K562 (cell line): ENCODE results near the gene KCNK6. TPM values are rescaled to one million over a fixed set of nuclear protein-coding genes. Genes with fewer than 3 reads are reported as not detected.

Source experiments
- AFF4 ChIP-seq: sonication (generic); formaldehyde crosslinking; IDR thresholded peaks from 2 replicates; pipeline ENCODE4 v1.8.0; 2023; ENCODE audit warnings: mild to moderate bottlenecking, missing genetic modification reagents
- ELF2 ChIP-seq: fragments of 250-450 bp; sonication (Bioruptor Pico); IDR thresholded peaks from 2 replicates; pipeline ENCODE4 v1.5.0; 2021; ENCODE audit warnings: mild to moderate bottlenecking
- EP400 ChIP-seq: fragments of 450-650 bp; IDR thresholded peaks from 2 replicates; pipeline ENCODE4 v1.6.1; 2017; ENCODE audit warnings: antibody characterized with exemption, mild to moderate bottlenecking, moderate library complexity
- FIP1L1 ChIP-seq: fragments of 200-400 bp; formaldehyde crosslinking; IDR thresholded peaks from 2 replicates; pipeline ENCODE4 v1.6.1; 2018; ENCODE audit warnings: mild to moderate bottlenecking, low read depth, low read length; ENCODE audit not compliant: poor library complexity, severe bottlenecking
- FOS ChIP-seq: IDR thresholded peaks from 3 replicates; pipeline ENCODE4 v1.6.1; 2011; ENCODE audit not compliant: insufficient read length; ENCODE audit errors: extremely low read depth
- MEF2A ChIP-seq: IDR thresholded peaks from 2 replicates; pipeline ENCODE4 v1.6.1; 2011; ENCODE audit warnings: low read depth, mild to moderate bottlenecking, low read length, moderate library complexity; ENCODE audit not compliant: control insufficient read depth
- NR2C2 ChIP-seq, 2 experiments: fragments of 200-800 bp in 1 of 2; sonication (Bioruptor generic) in 1 of 2; sonication (generic) in 1 of 2; formaldehyde crosslinking in 1 of 2; IDR thresholded peaks; 2 replicates each; pipeline versions ENCODE4 v1.6.1 to v1.8.0; 2016 to 2022; ENCODE audit warnings: mild to moderate bottlenecking in 1 of 2, missing compliant biosample characterization in 1 of 2, missing genetic modification characterization in 1 of 2, missing genetic modification reagents in 1 of 2
- OTX1 ChIP-seq: fragments of 450-650 bp; formaldehyde crosslinking; IDR thresholded peaks from 2 replicates; pipeline ENCODE4 v1.4.0; 2022; ENCODE audit warnings: mild to moderate bottlenecking
- PTBP1 ChIP-seq: fragments of 200-400 bp; formaldehyde crosslinking; IDR thresholded peaks from 2 replicates; pipeline ENCODE4 v1.6.1; 2017; ENCODE audit warnings: low read depth, low read length
- RNF2 ChIP-seq: sonication (generic); IDR thresholded peaks from 2 replicates; pipeline ENCODE4 v1.6.1; 2016
- U2AF1 ChIP-seq: fragments of 200-400 bp; formaldehyde crosslinking; optimal IDR thresholded peaks from 2 replicates; pipeline ENCODE3; 2017; ENCODE audit warnings: mild to moderate bottlenecking, low read depth, low read length, moderate library complexity
- ZC3H4 ChIP-seq: sonication (generic); formaldehyde crosslinking; IDR thresholded peaks from 2 replicates; pipeline ENCODE4 v1.9.0; 2021; ENCODE audit warnings: missing genetic modification reagents, borderline replicate concordance
- ZNF282 ChIP-seq: sonication (generic); formaldehyde crosslinking; IDR thresholded peaks from 2 replicates; pipeline ENCODE4 v1.8.1; 2023; ENCODE audit warnings: missing genetic modification reagents
- ZNF785 ChIP-seq: fragments of 250-450 bp; sonication (Bioruptor Pico); IDR thresholded peaks from 2 replicates; pipeline ENCODE4 v1.4.0; 2020; ENCODE audit warnings: mild to moderate bottlenecking
- polyA plus RNA-seq, 8 experiments: library from polyadenylated mRNA; depleted of rRNA in 4 of 8; stranded (reverse) in 5 of 8; unstranded in 3 of 8; fragments of >200 nt; fragmentation: Nextera tagmentation in 2 of 8; fragmentation: Illumina TruSeq in 1 of 8; extraction: Ambion mirVana in 2 of 8; extraction: Trizol in 1 of 8; gene quantifications; 2 replicates each; pipeline versions ENCODE4 v1.2.1 to v1.2.3, GENCODE V29; 2011 to 2014; ENCODE audit warnings: inconsistent platforms in 1 of 8, missing spikeins in 1 of 8
- total RNA-seq, 7 experiments: library from RNA; depleted of rRNA in 6 of 7; stranded (reverse); fragments of >200 nt in 6 of 7; fragmentation: Illumina TruSeq in 2 of 7; extraction: Trizol in 2 of 7; gene quantifications; 2 replicates each; pipeline versions ENCODE4 v1.2.1 to v1.2.3, GENCODE V29; 2011 to 2021; ENCODE audit warnings: low replicate concordance in 1 of 7
- TF ChIP-seq, protein P1 (sequence below), 2 experiments: IDR thresholded peaks; 2 replicates each; pipeline ENCODE4 v1.6.1; 2012; ENCODE audit warnings: improper control_type of control experiment in 2 of 2, low read depth in 2 of 2, low read length in 2 of 2, borderline replicate concordance in 1 of 2
- TF ChIP-seq, protein P2 (sequence below): IDR thresholded peaks from 2 replicates; pipeline ENCODE4 v1.6.1; 2016; ENCODE audit warnings: missing genetic modification characterization, missing compliant biosample characterization
- TF ChIP-seq, protein P3 (sequence below): fragments of 450-650 bp; formaldehyde crosslinking; IDR thresholded peaks from 2 replicates; pipeline ENCODE4 v1.4.0; 2020; ENCODE audit warnings: mild to moderate bottlenecking, moderate library complexity

Gene KCNK6
- total and polyA plus RNA-seq, 9 of the 15 experiments (the other 6 are each of a cell fraction or from before 2014, with no cell fraction given), result 0.05 to 0.42 (median 0.15) TPM

DNA sequence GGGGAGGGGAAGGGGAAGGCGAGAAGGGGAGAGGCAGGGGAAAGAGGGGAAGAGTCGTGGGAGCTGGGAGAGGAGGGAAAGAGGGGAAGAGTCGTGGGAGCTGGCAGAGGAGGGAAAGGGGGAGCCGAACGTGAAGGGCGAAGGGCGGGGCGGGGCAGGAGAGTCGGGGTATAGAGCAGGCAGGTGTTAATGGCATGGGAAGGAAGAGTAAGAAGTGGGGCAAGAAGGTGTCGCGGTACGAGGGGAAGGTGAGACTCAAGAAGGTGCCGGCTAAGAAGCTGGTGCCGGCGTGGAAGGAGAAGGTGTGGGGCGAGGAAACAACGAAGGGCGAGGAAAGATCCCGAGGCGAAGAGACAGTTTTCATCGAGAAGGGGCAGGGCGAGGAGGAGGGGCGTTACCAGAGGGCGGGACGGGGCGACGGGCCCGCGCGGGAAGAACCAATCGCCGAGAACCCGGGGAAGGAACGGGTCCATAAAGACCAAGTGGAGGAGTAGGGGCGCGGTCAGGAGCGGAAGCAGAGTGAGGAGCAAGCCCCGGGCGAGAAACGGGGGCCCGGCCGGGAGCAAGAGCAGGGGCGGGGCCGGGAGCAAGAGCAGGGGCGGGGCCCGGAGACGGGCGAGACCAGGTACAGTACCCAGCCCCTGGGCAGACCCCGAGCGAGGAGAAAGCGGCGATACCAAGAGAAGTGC is 16.4 kb downstream of the KCNK6 start (continued):
- TF ChIP-seq, protein P1, sequence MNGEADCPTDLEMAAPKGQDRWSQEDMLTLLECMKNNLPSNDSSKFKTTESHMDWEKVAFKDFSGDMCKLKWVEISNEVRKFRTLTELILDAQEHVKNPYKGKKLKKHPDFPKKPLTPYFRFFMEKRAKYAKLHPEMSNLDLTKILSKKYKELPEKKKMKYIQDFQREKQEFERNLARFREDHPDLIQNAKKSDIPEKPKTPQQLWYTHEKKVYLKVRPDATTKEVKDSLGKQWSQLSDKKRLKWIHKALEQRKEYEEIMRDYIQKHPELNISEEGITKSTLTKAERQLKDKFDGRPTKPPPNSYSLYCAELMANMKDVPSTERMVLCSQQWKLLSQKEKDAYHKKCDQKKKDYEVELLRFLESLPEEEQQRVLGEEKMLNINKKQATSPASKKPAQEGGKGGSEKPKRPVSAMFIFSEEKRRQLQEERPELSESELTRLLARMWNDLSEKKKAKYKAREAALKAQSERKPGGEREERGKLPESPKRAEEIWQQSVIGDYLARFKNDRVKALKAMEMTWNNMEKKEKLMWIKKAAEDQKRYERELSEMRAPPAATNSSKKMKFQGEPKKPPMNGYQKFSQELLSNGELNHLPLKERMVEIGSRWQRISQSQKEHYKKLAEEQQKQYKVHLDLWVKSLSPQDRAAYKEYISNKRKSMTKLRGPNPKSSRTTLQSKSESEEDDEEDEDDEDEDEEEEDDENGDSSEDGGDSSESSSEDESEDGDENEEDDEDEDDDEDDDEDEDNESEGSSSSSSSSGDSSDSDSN (IDR thresholded peaks at IDR 0.05; ENCODE audit: borderline replicate concordance in 1 of 2, low read depth in 2 of 2, low read length in 2 of 2), result no peak
- TF ChIP-seq PTBP1 (no peak), RNF2 (no peak), FOS (no peak), ZNF785 (CRISPR knock-in tag) (no peak), ELF2 (CRISPR knock-in tag) (no peak), ZC3H4 (CRISPR knock-in tag) (no peak), U2AF1 (no peak), OTX1 (CRISPR knock-in tag) (peak; percentile 84; the same call in 1 of the 2 replicates), NR2C2 (CRISPR knock-in tag; IDR thresholded peaks at IDR 0.05) (no peak), NR2C2 (tag; IDR thresholded peaks at IDR 0.05) (peak; percentile 40; the same call in 1 of the 2 replicates), FIP1L1 (peak; percentile 7), MEF2A (no peak), EP400 (0 out of 2 replicates have a peak, but pooled peaks have one; percentile 46), ZNF282 (CRISPR knock-in tag) (no peak), AFF4 (no peak)
- TF ChIP-seq, protein P2, sequence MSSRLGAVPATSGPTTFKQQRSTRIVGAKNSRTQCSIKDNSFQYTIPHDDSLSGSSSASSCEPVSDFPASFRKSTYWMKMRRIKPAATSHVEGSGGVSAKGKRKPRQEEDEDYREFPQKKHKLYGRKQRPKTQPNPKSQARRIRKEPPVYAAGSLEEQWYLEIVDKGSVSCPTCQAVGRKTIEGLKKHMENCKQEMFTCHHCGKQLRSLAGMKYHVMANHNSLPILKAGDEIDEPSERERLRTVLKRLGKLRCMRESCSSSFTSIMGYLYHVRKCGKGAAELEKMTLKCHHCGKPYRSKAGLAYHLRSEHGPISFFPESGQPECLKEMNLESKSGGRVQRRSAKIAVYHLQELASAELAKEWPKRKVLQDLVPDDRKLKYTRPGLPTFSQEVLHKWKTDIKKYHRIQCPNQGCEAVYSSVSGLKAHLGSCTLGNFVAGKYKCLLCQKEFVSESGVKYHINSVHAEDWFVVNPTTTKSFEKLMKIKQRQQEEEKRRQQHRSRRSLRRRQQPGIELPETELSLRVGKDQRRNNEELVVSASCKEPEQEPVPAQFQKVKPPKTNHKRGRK (tag), result peak; percentile 96
- TF ChIP-seq, protein P3, sequence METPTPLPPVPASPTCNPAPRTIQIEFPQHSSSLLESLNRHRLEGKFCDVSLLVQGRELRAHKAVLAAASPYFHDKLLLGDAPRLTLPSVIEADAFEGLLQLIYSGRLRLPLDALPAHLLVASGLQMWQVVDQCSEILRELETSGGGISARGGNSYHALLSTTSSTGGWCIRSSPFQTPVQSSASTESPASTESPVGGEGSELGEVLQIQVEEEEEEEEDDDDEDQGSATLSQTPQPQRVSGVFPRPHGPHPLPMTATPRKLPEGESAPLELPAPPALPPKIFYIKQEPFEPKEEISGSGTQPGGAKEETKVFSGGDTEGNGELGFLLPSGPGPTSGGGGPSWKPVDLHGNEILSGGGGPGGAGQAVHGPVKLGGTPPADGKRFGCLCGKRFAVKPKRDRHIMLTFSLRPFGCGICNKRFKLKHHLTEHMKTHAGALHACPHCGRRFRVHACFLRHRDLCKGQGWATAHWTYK, result no peak
